ENCODE measurements around the gene ABCA6.
A peak's percentile ranks its signal among the peaks of the same experiment; 100 is the strongest.

Gene ABCA6

DNA sequence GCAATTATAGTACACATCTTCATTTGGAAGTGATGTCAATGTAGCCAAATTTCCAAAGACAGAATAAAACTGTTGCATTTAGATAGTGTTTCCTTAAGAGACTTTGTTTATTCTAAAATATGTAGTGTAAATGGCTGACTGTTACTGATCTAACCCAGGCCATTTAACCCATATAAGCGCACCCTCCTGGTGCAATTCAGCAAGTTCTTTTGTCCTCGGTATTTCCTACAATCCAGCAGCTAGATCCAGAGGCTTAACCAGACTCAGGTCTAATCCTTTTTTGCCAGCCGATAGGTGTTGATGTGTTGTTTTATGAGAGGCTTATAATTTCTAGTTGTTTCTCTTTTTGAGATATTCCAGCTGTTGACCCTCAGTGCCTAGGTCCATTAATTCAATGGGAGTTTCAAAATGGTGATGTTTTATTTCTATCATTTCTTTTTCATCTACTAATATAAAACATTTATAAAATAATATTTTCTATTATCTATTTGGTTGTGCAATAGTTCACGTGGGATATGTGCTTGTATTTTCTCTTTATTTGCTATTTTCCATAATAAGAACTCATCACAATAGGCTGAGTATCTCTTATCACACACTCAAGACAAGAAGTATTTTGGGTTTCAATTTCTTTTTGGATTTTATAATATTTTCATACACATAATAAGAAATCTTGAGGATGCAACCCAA is 95.4 kb downstream of the ABCA6 start (continued):
- TF ChIP-seq, protein P1, sequence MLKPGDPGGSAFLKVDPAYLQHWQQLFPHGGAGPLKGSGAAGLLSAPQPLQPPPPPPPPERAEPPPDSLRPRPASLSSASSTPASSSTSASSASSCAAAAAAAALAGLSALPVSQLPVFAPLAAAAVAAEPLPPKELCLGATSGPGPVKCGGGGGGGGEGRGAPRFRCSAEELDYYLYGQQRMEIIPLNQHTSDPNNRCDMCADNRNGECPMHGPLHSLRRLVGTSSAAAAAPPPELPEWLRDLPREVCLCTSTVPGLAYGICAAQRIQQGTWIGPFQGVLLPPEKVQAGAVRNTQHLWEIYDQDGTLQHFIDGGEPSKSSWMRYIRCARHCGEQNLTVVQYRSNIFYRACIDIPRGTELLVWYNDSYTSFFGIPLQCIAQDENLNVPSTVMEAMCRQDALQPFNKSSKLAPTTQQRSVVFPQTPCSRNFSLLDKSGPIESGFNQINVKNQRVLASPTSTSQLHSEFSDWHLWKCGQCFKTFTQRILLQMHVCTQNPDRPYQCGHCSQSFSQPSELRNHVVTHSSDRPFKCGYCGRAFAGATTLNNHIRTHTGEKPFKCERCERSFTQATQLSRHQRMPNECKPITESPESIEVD (tag by site-specific recombination; IDR thresholded peaks at IDR 0.05) = no peak
- TF ChIP-seq ZFP41 (tag by site-specific recombination; IDR thresholded peaks at IDR 0.05; ENCODE audit: borderline replicate concordance) (no peak), ZNF311 (tag by site-specific recombination; IDR thresholded peaks at IDR 0.05; ENCODE audit: borderline replicate concordance) (no peak), ZBTB17 (tag by site-specific recombination; IDR thresholded peaks at IDR 0.05) (no peak)

DNA sequence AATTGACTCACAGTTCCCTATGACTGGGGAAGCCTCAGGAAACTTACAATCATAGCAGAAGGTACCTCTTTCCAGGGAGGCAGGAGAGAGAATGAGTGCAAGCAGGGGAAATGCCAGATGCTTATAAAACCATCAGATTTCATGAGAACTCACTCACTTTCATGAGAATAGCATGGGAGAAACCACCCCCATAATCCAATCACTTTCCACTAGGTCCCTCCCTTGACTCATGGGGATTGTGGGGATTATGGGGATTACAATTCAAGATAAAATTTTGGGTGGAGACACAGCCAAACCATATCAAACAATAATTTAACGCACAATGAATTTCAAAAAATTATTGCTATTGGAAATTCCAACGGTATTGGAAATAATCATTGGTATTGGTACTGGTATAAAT is 96.0 kb downstream of the ABCA6 start:
- Histone ChIP-seq H3K27ac (ENCODE audit: extremely low read depth, low read depth, low read length) (no peak overlapping the region), H3K36me3 (ENCODE audit: control insufficient read depth in 2 of 2, insufficient read depth in 1 of 2, low read length in 2 of 2) (no peaks in the 10 kb centered on the region), H3K4me3 (ENCODE audit: low read depth, low read length) (no peak overlapping the region), H3K9me3 (ENCODE audit: control insufficient read depth, insufficient read depth, low read depth, low read length) (no peaks in the 10 kb centered on the region), H3K4me1 (ENCODE audit: control insufficient read depth, insufficient read depth, low read length) (no peaks in the 10 kb centered on the region)
- ChIA-PET POLR2A (no interaction called here), CTCF (no interaction called here)
- TF ChIP-seq MZF1 (tag by site-specific recombination; IDR thresholded peaks at IDR 0.05; ENCODE audit: borderline replicate concordance) (peak; percentile 44; the same call in 1 of the 2 replicates), ZNF548 (tag by site-specific recombination; IDR thresholded peaks at IDR 0.05) (no peak)

DNA sequence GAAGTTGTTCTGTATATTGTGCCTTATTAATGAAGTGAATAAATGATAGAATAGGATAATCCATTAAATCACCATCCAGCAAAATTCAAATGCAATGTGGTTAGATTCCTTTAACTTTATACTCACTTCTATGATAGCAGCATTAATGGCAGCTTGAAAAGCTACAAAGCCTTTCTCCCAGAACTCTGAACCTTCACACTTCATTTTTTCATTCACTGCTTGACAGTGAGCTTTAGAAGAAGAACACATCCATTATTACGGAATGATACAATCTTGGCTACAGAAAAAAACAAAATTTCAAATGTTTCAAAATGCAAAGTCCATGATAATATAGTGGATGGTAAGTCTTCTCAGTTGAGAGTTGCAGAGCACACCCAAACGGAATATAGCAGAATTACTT is 97.3 kb downstream of the ABCA6 start:
- no peaks in the 10 kb centered on the region for H3K4me1 ChIP-seq (ENCODE audit: control insufficient read depth, insufficient read depth, low read length)
- no peak overlapping the region for H3K27ac ChIP-seq (ENCODE audit: extremely low read depth, low read depth, low read length)
- CTCF ChIA-PET = no interaction called here
- no peaks in the 10 kb centered on the region for H3K36me3 ChIP-seq (ENCODE audit: control insufficient read depth in 2 of 2, insufficient read depth in 1 of 2, low read length in 2 of 2)
- no peak overlapping the region for H3K4me3 ChIP-seq (ENCODE audit: low read depth, low read length)
- no peaks in the 10 kb centered on the region for H3K9me3 ChIP-seq (ENCODE audit: control insufficient read depth, insufficient read depth, low read depth, low read length)
- POLR2A ChIA-PET = no interaction called here
- TF ChIP-seq TCF7L2 (IDR thresholded peaks at IDR 0.05; ENCODE audit: borderline replicate concordance, low read depth, low read length) (no peak), ZFP37 (tag by site-specific recombination; IDR thresholded peaks at IDR 0.05) (no peak), ZNF341 (tag by site-specific recombination; IDR thresholded peaks at IDR 0.05; ENCODE audit: low read depth) (no peak), KLF10 (tag by site-specific recombination; IDR thresholded peaks at IDR 0.05) (no peak), ZNF248 (tag by site-specific recombination; IDR thresholded peaks at IDR 0.05) (no peak), ZNF132 (tag by site-specific recombination; IDR thresholded peaks at IDR 0.05; ENCODE audit: borderline replicate concordance) (no peak), ZNF391 (tag by site-specific recombination; IDR thresholded peaks at IDR 0.05; ENCODE audit: borderline replicate concordance, low read depth) (no peak), ZNF600 (tag by site-specific recombination; IDR thresholded peaks at IDR 0.05) (no peak), ZNF626 (tag by site-specific recombination; IDR thresholded peaks at IDR 0.05) (no peak)
- TF ChIP-seq, protein P2, sequence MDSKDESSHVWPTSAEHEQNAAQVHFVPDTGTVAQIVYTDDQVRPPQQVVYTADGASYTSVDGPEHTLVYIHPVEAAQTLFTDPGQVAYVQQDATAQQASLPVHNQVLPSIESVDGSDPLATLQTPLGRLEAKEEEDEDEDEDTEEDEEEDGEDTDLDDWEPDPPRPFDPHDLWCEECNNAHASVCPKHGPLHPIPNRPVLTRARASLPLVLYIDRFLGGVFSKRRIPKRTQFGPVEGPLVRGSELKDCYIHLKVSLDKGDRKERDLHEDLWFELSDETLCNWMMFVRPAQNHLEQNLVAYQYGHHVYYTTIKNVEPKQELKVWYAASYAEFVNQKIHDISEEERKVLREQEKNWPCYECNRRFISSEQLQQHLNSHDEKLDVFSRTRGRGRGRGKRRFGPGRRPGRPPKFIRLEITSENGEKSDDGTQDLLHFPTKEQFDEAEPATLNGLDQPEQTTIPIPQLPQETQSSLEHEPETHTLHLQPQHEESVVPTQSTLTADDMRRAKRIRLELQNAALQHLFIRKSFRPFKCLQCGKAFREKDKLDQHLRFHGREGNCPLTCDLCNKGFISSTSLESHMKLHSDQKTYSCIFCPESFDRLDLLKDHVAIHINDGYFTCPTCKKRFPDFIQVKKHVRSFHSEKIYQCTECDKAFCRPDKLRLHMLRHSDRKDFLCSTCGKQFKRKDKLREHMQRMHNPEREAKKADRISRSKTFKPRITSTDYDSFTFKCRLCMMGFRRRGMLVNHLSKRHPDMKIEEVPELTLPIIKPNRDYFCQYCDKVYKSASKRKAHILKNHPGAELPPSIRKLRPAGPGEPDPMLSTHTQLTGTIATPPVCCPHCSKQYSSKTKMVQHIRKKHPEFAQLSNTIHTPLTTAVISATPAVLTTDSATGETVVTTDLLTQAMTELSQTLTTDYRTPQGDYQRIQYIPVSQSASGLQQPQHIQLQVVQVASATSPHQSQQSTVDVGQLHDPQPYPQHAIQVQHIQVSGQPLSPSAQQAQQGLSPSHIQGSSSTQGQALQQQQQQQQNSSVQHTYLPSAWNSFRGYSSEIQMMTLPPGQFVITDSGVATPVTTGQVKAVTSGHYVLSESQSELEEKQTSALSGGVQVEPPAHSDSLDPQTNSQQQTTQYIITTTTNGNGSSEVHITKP (tag by site-specific recombination; IDR thresholded peaks at IDR 0.05) = no peak
- TF ChIP-seq, protein P3, sequence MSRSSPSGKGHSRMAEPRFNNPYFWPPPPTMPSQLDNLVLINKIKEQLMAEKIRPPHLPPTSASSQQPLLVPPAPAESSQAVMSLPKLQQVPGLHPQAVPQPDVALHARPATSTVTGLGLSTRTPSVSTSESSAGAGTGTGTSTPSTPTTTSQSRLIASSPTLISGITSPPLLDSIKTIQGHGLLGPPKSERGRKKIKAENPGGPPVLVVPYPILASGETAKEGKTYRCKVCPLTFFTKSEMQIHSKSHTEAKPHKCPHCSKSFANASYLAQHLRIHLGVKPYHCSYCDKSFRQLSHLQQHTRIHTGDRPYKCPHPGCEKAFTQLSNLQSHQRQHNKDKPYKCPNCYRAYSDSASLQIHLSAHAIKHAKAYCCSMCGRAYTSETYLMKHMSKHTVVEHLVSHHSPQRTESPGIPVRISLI (tag by site-specific recombination; IDR thresholded peaks at IDR 0.05) = no peak
- TF ChIP-seq, protein P4, sequence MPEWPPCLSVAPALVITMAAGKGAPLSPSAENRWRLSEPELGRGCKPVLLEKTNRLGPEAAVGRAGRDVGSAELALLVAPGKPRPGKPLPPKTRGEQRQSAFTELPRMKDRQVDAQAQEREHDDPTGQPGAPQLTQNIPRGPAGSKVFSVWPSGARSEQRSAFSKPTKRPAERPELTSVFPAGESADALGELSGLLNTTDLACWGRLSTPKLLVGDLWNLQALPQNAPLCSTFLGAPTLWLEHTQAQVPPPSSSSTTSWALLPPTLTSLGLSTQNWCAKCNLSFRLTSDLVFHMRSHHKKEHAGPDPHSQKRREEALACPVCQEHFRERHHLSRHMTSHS (tag by site-specific recombination; IDR thresholded peaks at IDR 0.05) = no peak
- TF ChIP-seq, protein P5, sequence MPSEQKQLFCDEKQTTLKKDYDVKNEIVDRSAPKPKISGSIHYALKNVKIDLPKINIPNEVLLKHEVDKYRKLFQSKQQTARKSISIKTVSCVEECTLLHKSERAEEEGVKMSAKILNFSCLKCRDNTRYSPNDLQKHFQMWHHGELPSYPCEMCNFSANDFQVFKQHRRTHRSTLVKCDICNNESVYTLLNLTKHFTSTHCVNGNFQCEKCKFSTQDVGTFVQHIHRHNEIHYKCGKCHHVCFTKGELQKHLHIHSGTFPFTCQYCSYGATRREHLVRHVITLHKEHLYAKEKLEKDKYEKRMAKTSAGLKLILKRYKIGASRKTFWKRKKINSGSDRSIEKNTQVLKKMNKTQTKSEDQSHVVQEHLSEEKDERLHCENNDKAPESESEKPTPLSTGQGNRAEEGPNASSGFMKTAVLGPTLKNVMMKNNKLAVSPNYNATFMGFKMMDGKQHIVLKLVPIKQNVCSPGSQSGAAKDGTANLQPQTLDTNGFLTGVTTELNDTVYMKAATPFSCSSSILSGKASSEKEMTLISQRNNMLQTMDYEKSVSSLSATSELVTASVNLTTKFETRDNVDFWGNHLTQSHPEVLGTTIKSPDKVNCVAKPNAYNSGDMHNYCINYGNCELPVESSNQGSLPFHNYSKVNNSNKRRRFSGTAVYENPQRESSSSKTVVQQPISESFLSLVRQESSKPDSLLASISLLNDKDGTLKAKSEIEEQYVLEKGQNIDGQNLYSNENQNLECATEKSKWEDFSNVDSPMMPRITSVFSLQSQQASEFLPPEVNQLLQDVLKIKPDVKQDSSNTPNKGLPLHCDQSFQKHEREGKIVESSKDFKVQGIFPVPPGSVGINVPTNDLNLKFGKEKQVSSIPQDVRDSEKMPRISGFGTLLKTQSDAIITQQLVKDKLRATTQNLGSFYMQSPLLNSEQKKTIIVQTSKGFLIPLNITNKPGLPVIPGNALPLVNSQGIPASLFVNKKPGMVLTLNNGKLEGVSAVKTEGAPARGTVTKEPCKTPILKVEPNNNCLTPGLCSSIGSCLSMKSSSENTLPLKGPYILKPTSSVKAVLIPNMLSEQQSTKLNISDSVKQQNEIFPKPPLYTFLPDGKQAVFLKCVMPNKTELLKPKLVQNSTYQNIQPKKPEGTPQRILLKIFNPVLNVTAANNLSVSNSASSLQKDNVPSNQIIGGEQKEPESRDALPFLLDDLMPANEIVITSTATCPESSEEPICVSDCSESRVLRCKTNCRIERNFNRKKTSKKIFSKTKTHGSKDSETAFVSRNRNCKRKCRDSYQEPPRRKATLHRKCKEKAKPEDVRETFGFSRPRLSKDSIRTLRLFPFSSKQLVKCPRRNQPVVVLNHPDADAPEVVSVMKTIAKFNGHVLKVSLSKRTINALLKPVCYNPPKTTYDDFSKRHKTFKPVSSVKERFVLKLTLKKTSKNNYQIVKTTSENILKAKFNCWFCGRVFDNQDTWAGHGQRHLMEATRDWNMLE (tag by site-specific recombination; conservative IDR thresholded peaks at IDR 0.05; ENCODE audit: low read depth) = no peak
